Stimulated activated CD4-positive, alpha-beta T cell treated with anti-CD3 and anti-CD28 coated beads, TNF-alpha, amount 100 ng/mL, for 4 hours (primary cell): ENCODE data around the gene CAMK2B.

Experiments used
- DNase-seq, 3 experiments: peaks; one replicate each; pipeline ENCODE4 v3.0.0-alpha.2; 2020; ENCODE audit warnings: low read depth in 3 of 3

Gene CAMK2B

GRCh38 chr7:44325201-44325671 is at the start of gene CAMK2B:
CAMK2B (minus strand) TSS chr7:44325594; CDS start chr7:44325421, 173 bp downstream.
- DNase-seq, result no peak

DNA sequence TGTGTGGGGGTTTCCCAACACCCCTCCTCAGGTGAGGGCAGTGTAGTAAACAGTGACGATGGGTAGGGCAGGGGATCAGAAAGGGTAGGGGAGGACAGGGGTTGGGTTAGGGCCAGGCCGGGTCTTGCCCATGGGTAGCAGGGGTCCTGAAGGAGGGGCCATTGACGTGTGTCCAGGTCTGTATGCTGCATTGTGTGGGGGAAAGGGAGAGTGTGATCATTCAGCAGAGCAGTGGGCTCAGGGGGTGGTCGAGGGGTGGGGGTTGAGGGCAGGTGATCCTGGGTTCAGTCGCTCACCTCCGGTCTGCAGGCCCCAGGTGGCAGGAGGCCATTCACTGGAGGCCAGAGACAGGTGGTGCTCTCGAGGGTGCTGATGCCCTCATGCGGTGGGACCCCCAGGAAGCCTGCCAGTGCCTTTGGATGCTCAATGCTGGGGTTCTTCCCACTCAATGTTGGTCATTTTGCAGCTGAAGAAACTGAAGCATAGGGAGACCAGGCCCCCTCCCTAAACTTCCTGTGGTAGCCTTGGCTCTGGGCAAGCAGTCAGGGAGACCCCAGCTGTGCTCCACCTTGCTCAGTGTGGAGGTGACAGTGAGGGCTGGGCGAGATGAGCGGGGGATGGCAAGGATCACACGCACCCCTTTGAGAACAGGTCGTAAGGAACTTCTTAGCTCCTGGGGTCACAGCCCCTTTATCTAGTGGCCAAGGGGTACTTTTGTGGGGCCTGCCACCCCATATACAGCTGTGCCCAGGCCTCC is 48.8 kb upstream of the CAMK2B start:
- no peak for DNase-seq

- no peak for DNase-seq
These were observed 48.0 kb upstream of the CAMK2B start for GRCh38 chr7:44373418-44373740.

- DNase-seq, result no peak
These were observed 47.4 kb upstream of the CAMK2B start for GRCh38 chr7:44372560-44373417.

- DNase-seq, result no peak
These were observed 43.5 kb upstream of the CAMK2B start for GRCh38 chr7:44368885-44369284.

DNA sequence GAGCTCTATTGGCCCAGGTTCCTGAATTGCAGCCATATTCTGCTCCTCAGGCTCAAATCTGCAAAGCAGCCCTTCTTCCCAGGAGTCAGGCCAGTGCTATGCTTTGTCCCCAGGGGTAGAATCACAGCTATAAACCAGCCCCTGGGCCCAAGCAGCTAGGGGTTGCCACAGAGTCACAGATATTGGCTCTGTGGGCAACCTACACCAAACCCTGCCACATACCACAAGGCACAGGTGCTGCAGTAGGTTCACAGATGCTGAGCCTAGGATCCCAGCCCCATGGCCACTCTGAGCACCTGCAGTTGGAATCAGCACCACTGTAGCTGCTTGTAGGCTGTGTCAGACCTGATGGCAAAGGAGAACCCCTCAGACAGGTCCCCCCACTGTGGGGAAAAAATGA is 43.1 kb upstream of the CAMK2B start:
- DNase-seq, result no peak

DNA sequence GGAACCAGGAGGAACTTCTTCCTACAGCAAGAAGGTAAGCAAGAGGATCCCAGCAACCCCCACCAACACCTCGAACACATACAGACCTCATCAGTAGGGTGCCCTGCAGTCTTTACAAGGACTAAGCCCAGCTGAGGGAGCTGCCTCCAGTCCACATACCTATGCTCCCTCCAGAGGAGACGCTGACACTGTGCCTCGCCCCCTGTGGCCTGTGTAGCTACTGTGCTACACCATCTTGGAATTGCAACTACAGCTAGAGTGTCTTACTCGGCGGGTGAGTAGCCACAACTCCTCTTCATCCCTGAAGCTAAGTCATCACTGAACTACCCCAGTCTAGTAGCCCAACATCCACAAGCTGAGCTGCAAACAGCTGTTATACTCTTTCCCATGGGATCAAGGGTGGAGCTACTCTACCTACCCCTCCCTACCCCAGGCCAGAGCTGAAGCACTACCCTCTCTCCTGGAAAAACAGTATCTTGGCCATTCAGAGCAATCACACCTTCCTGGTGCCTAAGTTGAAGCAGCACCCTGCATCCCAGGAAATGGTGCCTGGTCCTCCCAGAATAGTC is 42.2 kb upstream of the CAMK2B start:
- DNase-seq, result no peak

DNA sequence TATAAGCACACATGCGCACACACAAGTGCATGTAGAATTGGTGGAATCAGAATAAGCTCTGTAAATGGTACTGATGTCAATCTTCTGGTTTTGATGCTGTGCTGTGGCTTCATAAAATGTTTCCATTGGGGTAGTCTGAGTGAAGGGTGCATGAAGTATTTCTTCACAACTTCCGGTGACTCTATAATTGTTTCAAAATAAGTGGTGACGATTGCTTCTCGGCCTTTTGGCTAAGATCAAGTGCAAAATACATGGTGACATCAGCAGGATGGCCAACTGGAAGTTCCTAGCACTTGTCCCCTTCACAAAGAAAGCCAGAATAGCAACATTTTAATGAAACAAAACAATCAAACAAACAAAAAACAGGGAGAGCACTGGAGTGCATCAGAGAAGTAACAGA is 41.6 kb upstream of the CAMK2B start:
- DNase-seq, result no peak

DNA sequence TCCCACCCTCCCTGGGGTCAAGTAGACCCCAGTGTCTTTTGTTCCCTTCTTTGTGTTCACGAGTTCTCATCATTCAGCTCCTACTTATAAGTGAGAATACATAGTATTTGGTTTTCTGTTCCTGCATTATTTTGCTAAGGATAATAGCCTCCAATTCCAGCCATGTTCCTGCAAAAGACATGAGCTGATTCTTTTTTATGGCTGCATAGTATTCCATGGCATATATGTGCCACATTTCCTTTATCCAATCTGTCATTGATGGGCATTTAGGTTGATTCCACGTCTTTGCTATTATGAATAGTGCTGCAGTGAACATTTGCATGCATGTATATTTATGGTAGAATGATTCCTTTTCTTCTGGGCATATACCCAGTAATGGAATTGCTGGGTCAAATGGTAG is 28.3 kb upstream of the CAMK2B start:
- no peak for DNase-seq

GRCh38 chr7:44348851-44349781 is 23.7 kb upstream of the CAMK2B start:
- no peak for DNase-seq

- no peak for DNase-seq
These were observed 22.9 kb upstream of the CAMK2B start for GRCh38 chr7:44348300-44348699.

GRCh38 chr7:44347546-44348114 is 22.2 kb upstream of the CAMK2B start:
- no peak for DNase-seq

GRCh38 chr7:44346063-44346462 is 20.7 kb upstream of the CAMK2B start:
- no peak for DNase-seq

DNA sequence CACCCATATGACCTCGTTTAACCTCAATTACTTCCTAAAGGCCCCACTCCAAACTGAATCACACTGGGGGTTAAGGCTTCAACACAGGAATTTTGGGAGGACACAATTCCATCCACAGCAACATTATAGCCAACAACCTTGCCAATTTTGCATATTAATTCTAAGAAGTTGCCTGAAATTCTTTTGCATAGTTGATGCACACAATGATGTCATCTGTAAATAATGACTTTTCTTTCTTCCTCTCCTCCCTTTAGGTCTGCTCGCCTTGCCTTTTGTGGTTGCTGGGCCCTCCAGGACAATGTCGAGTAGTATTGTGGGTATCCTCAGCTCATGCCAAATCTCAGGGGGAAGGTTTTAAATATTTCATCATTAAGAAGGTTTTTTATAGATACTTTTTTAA is 16.0 kb upstream of the CAMK2B start:
- DNase-seq, result no peak

DNA sequence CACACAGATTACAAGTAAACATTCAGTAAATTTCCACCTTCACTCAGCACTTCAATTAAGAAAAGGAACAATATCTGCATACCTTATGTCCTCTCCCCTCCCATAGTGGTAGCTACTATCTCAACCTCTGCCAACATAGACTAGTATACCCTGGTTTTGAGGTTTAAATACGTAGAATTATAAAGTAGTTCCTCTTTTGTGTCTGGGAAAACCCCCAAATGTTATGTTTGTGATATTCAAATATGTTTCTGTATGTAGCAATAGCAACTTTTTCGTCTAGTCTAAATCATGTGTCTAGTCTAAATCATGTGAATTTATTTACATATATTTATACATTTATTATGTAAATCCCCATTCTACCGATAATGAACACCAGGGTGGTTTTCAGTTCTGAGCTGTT is 13.2 kb upstream of the CAMK2B start:
- no peak for DNase-seq

GRCh38 chr7:44336491-44336890 is 11.1 kb upstream of the CAMK2B start:
- no peak for DNase-seq

- no peak for DNase-seq
These were observed 9.8 kb upstream of the CAMK2B start for GRCh38 chr7:44335184-44335583.

GRCh38 chr7:44334734-44335097 is 9.3 kb upstream of the CAMK2B start:
- DNase-seq, result no peak

DNA sequence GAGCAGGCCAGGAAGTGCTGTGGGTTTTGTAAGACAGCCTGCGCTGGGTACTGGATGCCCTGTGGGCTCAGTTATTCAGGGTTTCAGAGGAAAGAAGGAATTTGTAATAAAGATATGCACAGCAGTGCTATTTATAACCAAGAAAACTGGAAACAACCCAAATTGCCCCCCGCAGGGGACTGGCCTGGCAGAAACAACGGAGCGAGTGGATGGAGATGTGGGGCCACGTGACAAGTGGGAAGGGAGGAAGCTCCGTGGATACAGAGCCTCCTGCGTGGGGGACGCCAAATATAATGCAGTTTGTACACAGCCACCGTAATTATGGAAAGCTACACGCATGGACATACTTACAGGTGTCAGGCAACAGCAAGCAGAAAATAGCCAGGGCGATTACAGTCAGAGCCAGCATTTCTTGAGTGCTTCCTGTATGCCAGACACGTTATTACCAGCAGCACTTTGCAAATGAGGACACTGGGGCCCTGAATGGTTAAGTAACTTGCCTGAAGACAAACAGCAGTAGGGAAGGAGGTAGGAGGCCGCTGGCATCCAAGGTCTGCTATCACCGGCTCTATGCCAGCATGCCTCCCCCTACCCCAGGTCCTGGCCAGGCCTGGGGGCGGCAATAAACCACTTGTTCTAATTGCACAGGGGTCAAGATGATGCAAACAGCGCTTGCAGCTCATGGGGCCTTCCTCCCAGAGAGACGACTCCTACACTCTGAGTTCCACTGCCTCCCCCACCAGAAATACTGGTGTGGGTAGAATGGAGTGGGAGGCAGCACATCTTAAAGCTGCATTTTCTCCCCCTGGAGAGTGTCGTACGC is 8.7 kb upstream of the CAMK2B start:
- DNase-seq, result no peak

- DNase-seq, result no peak
These were observed 6.3 kb upstream of the CAMK2B start for GRCh38 chr7:44331682-44332081.

GRCh38 chr7:44330331-44330730 is 4.9 kb upstream of the CAMK2B start:
- no peak for DNase-seq
